GM23248 (cell line): ENCODE measurements around the gene HIVEP3. TPM values are rescaled to one million over a fixed set of nuclear protein-coding genes. Genes with fewer than 3 reads are reported as not detected.

Experiments
- DNase-seq: peaks from one replicate; pipeline ENCODE4 v3.0.0-alpha.2; 2015
- H2AFZ ChIP-seq: fragments of 200-600 bp; sonication (generic); 2 replicates; pipeline ENCODE4 v1.6.1; 2016; ENCODE audit warnings: antibody characterized with exemption
- H3F3A ChIP-seq: fragments of 200-600 bp; sonication (generic); 2 replicates; pipeline ENCODE4 v1.6.1; 2016; ENCODE audit warnings: mild to moderate bottlenecking, antibody characterized with exemption, mixed run types; ENCODE audit not compliant: insufficient read depth
- H3K27ac ChIP-seq: fragments of 200-600 bp; sonication (generic); 2 replicates; pipeline ENCODE4 v1.5.1; 2016; ENCODE audit warnings: mild to moderate bottlenecking
- H3K27me3 ChIP-seq: fragments of 200-600 bp; sonication (generic); replicated peaks from 2 replicates; pipeline ENCODE4 v1.6.1; 2016; ENCODE audit warnings: mild to moderate bottlenecking; ENCODE audit not compliant: insufficient read depth
- H3K36me3 ChIP-seq: fragments of 200-600 bp; sonication (generic); 2 replicates; pipeline ENCODE4 v1.6.1; 2016; ENCODE audit warnings: low read depth, mild to moderate bottlenecking
- H3K4me1 ChIP-seq: fragments of 200-600 bp; sonication (generic); 2 replicates; pipeline ENCODE4 v1.6.1; 2016; ENCODE audit warnings: mild to moderate bottlenecking; ENCODE audit not compliant: insufficient read depth
- H3K4me2 ChIP-seq: fragments of 200-600 bp; sonication (generic); one replicate; pipeline ENCODE4 v1.6.1; 2016; ENCODE audit warnings: mild to moderate bottlenecking; ENCODE audit not compliant: unreplicated experiment
- H3K4me3 ChIP-seq: fragments of 200-600 bp; sonication (generic); 2 replicates; pipeline ENCODE4 v1.5.1; 2016; ENCODE audit warnings: mild to moderate bottlenecking
- H3K79me2 ChIP-seq: fragments of 200-600 bp; sonication (generic); 2 replicates; pipeline ENCODE4 v1.6.1; 2016; ENCODE audit warnings: mild to moderate bottlenecking; ENCODE audit not compliant: insufficient read depth
- H3K9ac ChIP-seq: fragments of 200-600 bp; sonication (generic); 2 replicates; pipeline ENCODE4 v1.6.1; 2016; ENCODE audit warnings: mild to moderate bottlenecking
- H3K9me2 ChIP-seq: fragments of 200-600 bp; sonication (generic); 2 replicates; pipeline ENCODE4 v1.6.1; 2016; ENCODE audit warnings: mixed run types, mild to moderate bottlenecking, moderate library complexity; ENCODE audit not compliant: insufficient read depth
- H3K9me3 ChIP-seq: fragments of 200-600 bp; sonication (generic); one replicate; pipeline ENCODE4 v1.6.1; 2017; ENCODE audit warnings: low read depth
- H4K20me1 ChIP-seq: fragments of 200-600 bp; sonication (generic); 2 replicates; pipeline ENCODE4 v1.6.0; 2016; ENCODE audit not compliant: insufficient read depth
- EZH2 ChIP-seq: fragments of 200-600 bp; sonication (generic); IDR thresholded peaks from 2 replicates; pipeline ENCODE4 v1.6.1; 2018; ENCODE audit warnings: antibody characterized with exemption, mild to moderate bottlenecking; ENCODE audit not compliant: insufficient read depth, poor library complexity, severe bottlenecking
- EZH2phosphoT487 ChIP-seq: fragments of 200-600 bp; sonication (generic); IDR thresholded peaks from 2 replicates; pipeline ENCODE4 v1.6.1; 2018; ENCODE audit warnings: antibody characterized with exemption, moderate library complexity, mild to moderate bottlenecking, low read depth; ENCODE audit not compliant: insufficient read depth
- WGBS, 2 experiments: methylation state at CpG; one replicate each; pipeline ENCODE4 v1.1.6; 2015 to 2017; ENCODE audit warnings: low lambda C conversion rate in 2 of 2, low coverage in 1 of 2; ENCODE audit errors: missing lambda C conversion rate in 2 of 2; 5-methylcytosine and 5-hydroxymethylcytosine counted together
- in situ Hi-C: fragments of 300-500 bp; cut with MboI; formaldehyde crosslinking; loops from 2 replicates; pipeline ENCODE4 v1.15.0; 2020
- polyA plus RNA-seq: library from polyadenylated mRNA; unstranded; fragments of >200 nt; fragmentation: Nextera tagmentation; extraction: Ambion mirVana; gene quantifications from 2 replicates; pipeline ENCODE4 v1.2.1, GENCODE V29; 2016
- total RNA-seq: library from RNA; depleted of rRNA; stranded (reverse); fragments of >200 nt; shearing (Covaris generic); gene quantifications from 2 replicates; pipeline ENCODE4 v1.2.3, GENCODE V29; 2014

HIVEP3 gene
- total and polyA plus RNA-seq, 2 experiments from 2014 or later: 1.7 to 7.2 TPM

GRCh38 chr1:41812453-41812852 lies 106.3 kb downstream of the HIVEP3 start:
- Histone ChIP-seq H3K4me2 (peak overlapping the region; percentile 86), H2AFZ (0 out of 2 replicates have a peak overlapping the region, but pooled peaks have one; percentile 43), H3K9me3 (no peaks in the 10 kb centered on the region), H3K79me2 (no peaks in the 10 kb centered on the region), H3K27ac (peak overlapping the region; percentile 91), H3F3A (peaks cover 12% of the 10 kb centered on the region), H3K36me3 (no peaks in the 10 kb centered on the region), H3K4me3 (peak overlapping the region; percentile 63), H3K4me1 (peaks cover 23% of the 10 kb centered on the region), H4K20me1 (no peaks in the 10 kb centered on the region), H3K9ac (peak overlapping the region; percentile 76), H3K27me3 (no peaks in the 10 kb centered on the region), H3K9me2 (no peaks in the 10 kb centered on the region)
- in situ Hi-C loops: no loop called here
- TF ChIP-seq EZH2phosphoT487 (no peak), EZH2 (no peak)
- DNase-seq: peak; percentile 88
- WGBS, 2 experiments: 0 to 8% methylated on average over 2 of the region's 2 CpGs

- peak overlapping the region; percentile 86 for H3K4me2 ChIP-seq
- H3F3A ChIP-seq: peaks cover 12% of the 10 kb centered on the region
- H3K4me3 ChIP-seq: peak overlapping the region; percentile 63
- no peaks in the 10 kb centered on the region for H3K27me3 ChIP-seq
- H3K36me3 ChIP-seq: no peaks in the 10 kb centered on the region
- no peaks in the 10 kb centered on the region for H4K20me1 ChIP-seq
- H3K9ac ChIP-seq: peak overlapping the region; percentile 76
- WGBS, 2 experiments: 28 to 29% methylated on average over 5 of the region's 5 CpGs
- in situ Hi-C loops: no loop called here
- 0 out of 2 replicates have a peak overlapping the region, but pooled peaks have one; percentile 43 for H2AFZ ChIP-seq
- H3K9me2 ChIP-seq: no peaks in the 10 kb centered on the region
- TF ChIP-seq EZH2 (no peak), EZH2phosphoT487 (no peak)
- no peaks in the 10 kb centered on the region for H3K79me2 ChIP-seq
- peak overlapping the region; percentile 91 for H3K27ac ChIP-seq
- no peaks in the 10 kb centered on the region for H3K9me3 ChIP-seq
- H3K4me1 ChIP-seq: peaks cover 23% of the 10 kb centered on the region
- peak; percentile 79 for DNase-seq
These were observed 106.7 kb downstream of the HIVEP3 start for GRCh38 chr1:41812051-41812450.

GRCh38 chr1:41811051-41811795 lies 107.5 kb downstream of the HIVEP3 start:
- Histone ChIP-seq H3K27ac (no peak overlapping the region), H3F3A (peaks cover 12% of the 10 kb centered on the region), H3K36me3 (no peaks in the 10 kb centered on the region), H3K27me3 (no peaks in the 10 kb centered on the region), H3K4me2 (peak overlapping the region; percentile 86), H4K20me1 (no peaks in the 10 kb centered on the region), H3K9ac (no peak overlapping the region), H3K4me1 (peaks cover 23% of the 10 kb centered on the region), H3K4me3 (no peak overlapping the region), H2AFZ (no peak overlapping the region), H3K9me2 (no peaks in the 10 kb centered on the region), H3K9me3 (no peaks in the 10 kb centered on the region), H3K79me2 (no peaks in the 10 kb centered on the region)
- in situ Hi-C loops: no loop called here
- peak; percentile 63 for DNase-seq
- WGBS, 2 experiments: 36 to 37% methylated on average over 7 of the region's 7 CpGs
- no peak for TF ChIP-seq EZH2phosphoT487
- TF ChIP-seq EZH2: no peak

GRCh38 chr1:41810446-41810845 lies 108.3 kb downstream of the HIVEP3 start:
- DNase-seq: peak; percentile 69
- Histone ChIP-seq H3K79me2 (no peaks in the 10 kb centered on the region), H4K20me1 (no peaks in the 10 kb centered on the region), H3K27me3 (no peaks in the 10 kb centered on the region), H3K4me3 (no peak overlapping the region), H3K36me3 (no peaks in the 10 kb centered on the region), H3F3A (peaks cover 12% of the 10 kb centered on the region), H3K9ac (no peak overlapping the region), H2AFZ (no peak overlapping the region), H3K9me2 (no peaks in the 10 kb centered on the region), H3K9me3 (no peaks in the 10 kb centered on the region), H3K4me1 (peaks cover 23% of the 10 kb centered on the region), H3K4me2 (no peak overlapping the region), H3K27ac (no peak overlapping the region)
- TF ChIP-seq EZH2 (no peak), EZH2phosphoT487 (no peak)
- in situ Hi-C loops: no loop called here
